WTC11 (cell line): ENCODE measurements around the gene FUT8.

Experiments used
- NR3C1 ChIP-seq: sonication (generic); formaldehyde crosslinking; conservative IDR thresholded peaks from 2 replicates; pipeline ENCODE4 v1.8.1; 2023; ENCODE audit warnings: low read depth, mild to moderate bottlenecking, missing genetic modification reagents
- TF ChIP-seq, protein P1 (sequence below): fragments of 200-600 bp; IDR thresholded peaks from 2 replicates; pipeline ENCODE4 v1.8.0; 2022; ENCODE audit warnings: antibody characterized with exemption

- TF ChIP-seq, protein P1, sequence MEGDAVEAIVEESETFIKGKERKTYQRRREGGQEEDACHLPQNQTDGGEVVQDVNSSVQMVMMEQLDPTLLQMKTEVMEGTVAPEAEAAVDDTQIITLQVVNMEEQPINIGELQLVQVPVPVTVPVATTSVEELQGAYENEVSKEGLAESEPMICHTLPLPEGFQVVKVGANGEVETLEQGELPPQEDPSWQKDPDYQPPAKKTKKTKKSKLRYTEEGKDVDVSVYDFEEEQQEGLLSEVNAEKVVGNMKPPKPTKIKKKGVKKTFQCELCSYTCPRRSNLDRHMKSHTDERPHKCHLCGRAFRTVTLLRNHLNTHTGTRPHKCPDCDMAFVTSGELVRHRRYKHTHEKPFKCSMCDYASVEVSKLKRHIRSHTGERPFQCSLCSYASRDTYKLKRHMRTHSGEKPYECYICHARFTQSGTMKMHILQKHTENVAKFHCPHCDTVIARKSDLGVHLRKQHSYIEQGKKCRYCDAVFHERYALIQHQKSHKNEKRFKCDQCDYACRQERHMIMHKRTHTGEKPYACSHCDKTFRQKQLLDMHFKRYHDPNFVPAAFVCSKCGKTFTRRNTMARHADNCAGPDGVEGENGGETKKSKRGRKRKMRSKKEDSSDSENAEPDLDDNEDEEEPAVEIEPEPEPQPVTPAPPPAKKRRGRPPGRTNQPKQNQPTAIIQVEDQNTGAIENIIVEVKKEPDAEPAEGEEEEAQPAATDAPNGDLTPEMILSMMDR, result no peak
- no peak for TF ChIP-seq NR3C1
Observed at GRCh38 chr14:65581378-65581777, 168.8 kb downstream of the FUT8 start.
